Left renal cortex interstitium (tissue), 4 donors: ENCODE measurements around the gene CACNB1. TPM values are rescaled to one million over a fixed set of nuclear protein-coding genes. Genes with fewer than 3 reads are reported as not detected.
"Not testable (repeated sequence)": the region's sequence is repeated elsewhere in the genome, so short reads cannot be mapped to it uniquely, and the experiment has no call there.

Source experiments
- DNase-seq, 4 donors: peaks; one replicate each; pipeline ENCODE4 v3.0.0-alpha.2; 2013; ENCODE audit warnings: low read depth in 4 of 4, low spot score in 2 of 4, missing footprints in 1 of 4
- polyA plus RNA-seq, 4 donors: library from polyadenylated mRNA; unstranded; fragments of 120-200 nt; gene quantifications; one replicate each; pipeline ENCODE4 v1.2.1, GENCODE V29; 2013; ENCODE audit not compliant: insufficient read length in 4 of 4

The CACNB1 gene
- polyA plus RNA-seq, 4 donors = 6.9 to 14.5 (median 9.6) TPM

DNA sequence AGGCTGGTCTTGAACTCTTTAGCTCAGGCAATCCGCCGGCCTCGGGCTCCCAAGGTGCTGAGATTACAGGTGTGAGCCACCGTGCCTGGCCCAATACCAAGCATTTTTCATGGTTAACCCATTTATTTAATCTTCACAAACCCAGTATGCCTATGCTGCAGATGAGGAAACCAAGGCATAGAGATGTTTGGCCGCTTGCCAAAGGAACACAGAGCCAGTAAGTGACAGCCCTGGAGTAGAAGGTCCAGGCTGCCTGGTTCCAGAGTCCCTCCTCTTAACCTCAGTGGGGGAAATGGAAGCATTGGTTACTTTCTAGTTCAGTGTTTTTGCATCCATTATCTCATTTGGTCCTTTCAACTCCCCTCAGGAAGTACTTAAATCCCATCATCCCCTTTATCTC is 16.2 kb downstream of the CACNB1 start:
- DNase-seq = no peak

DNA sequence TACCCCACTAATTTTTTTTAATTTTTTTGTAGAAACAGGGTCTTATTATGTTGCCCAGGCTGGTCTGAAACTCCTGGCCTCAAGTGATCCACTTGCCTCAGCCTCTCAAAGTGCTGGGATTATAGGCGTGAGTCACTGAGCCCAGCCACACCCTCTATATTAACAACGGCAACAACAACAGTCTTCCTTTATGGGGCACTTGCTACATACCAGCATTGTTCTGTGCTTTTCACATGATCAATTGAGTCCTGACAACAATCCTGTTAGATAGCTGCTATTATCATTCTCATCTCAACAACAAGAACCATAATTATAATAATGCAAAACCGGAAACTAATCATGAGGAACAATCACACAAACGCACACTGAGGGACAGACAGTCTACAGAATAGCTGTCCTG is 18.9 kb downstream of the CACNB1 start:
- DNase-seq = no peak

DNA sequence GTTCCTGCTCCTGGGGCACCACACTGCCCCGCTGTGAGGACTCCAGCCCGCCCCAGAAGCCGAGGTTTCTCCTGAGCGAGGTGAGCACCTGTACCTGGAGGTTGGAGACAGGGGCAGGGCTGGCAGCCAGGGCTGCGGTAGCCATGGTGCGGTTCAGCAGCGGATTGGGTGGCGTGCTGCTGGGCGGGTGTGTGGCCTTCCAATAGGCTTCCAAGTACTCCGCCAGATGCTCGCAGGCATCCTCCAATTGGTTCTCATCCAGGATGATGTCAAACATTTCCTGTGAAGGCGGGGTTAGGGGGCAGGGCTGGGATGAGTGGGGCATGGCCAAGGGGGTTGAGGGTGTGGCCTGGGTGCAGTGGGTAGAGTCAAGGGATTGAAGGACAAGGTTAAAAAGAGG is 20.2 kb downstream of the CACNB1 start:
- no peak for DNase-seq

DNA sequence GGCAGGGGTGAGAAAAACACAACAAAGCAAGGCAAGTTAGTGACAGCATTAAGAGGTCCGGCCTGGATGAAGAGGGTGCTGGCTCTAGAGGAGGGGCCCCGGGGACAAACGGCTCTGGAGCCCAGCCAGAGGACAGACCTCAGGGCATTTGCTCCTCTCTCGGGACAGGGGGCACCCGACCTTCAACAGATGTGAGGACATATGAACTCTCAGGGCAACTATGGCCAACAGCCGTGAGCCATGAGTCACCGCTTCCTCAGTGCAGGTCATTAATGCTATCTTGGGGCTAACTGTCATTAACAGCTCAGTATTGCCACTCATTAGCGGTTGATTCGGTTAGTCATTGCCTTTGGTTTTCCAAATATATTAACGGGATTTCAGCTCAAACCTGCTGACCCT is 21.8 kb downstream of the CACNB1 start:
- no peak for DNase-seq

DNA sequence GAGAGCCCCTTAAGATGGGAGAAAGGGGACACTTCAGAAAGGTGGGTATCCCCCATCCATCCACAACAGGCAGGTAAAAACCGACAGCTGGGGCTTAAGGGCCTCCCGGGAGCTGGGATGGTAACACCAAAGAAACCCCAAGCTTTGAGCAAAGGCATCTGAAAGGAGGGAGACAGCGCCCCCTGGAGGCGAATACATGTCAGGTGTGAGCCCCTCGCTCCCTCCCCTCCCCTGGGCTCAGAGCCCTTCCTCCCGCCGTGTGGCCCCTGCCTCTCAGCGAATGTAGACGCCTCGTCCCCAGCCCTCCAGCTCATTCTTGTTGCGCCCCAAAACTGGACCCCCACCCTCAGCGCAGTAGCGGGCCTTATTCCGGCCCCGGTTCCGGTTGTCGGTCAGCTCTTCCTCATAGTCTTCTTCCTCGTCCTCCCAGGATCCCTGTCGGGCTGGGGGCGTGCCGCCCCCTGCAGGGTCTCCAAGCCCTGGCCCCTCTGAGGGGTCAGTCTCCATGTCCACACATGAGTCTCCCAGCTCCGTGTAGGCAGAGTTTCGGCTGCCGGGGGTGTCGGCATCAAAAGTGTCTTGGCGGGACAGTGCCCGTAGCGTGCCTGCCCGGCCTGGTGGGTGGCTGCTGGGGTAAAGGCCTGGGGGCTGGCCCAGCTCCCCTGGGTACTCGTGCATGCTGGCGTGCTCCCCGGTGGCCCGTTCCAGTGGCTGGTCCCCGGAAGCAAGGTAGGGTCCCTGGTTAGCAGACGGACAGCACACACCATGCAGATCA is 22.4 kb downstream of the CACNB1 start:
- peak in 1 of 4 donors; percentile 67 for DNase-seq

DNA sequence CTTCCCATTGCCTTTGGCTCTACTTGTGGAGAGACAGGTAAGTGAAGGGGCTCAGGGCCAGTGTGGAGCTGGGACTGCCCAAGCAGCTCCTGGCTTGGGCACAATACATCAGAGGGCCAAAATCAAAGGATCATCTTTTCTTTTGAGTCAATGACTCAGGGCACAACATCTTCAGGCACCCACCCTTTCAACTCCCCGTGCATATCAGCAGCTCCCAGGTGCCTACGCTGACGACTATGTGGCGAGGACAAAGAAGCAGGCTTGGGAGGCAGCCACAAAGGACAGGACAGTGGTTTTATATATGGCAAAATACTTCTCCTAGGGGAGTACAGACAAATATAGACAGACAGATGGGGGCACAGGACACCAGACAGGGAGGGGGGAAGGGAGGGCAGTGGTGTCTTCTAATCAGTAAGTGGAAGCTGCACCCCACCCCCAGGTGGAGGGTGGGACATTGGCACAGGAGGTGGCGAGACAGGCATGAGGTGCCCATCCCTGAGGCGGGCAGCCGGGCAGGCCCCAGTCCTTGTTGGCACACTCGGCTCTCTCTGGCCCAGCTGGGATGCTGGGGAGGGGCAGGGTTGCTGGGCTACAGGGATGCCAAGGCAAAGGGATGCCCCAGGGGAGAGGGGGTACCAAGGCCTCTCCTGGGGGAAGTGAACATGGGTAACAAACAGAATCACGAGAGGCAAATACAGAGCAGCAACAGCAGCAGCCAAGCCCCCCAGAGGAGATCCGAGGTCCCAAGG is 23.8 kb downstream of the CACNB1 start:
- no peak for DNase-seq

DNA sequence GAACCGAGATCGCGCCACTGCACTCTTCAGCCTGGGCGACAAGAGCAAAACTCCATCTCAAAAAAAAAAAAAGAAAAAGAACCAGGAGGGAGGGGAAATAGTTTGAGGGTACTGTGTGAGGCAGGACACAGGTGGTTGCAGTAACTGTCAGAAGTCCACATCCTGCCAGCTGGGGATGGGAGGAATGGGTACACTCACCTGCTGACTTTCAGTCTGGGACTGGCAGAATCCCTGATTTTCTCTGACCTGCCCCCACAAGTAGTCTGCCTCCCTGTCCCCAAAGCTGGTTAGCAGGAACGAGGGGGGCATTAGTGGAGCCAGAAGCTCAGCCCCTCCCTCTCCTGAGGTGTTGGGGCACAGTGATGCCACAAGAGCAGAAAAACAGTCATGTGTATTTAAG is 24.4 kb downstream of the CACNB1 start:
- DNase-seq = no peak

DNA sequence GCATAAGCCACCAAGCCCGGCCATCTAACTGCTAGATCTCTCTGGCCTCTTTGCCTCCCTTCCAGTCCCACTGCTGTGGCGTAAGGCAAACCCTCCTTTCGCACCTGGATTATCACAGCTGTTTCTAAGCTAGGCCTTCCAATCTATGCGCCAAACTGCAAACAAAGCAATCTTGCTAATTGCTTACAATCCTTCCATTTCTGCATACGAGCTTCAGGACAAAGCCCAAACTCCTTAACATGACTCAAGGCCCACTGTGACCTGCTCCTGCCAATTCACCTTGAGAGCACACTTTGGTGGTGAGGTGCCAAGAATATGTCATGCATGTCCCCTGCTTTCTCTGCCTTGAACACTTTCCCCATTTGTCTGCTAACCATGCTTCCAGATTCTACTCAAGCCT is 25.5 kb downstream of the CACNB1 start:
- no peak for DNase-seq

DNA sequence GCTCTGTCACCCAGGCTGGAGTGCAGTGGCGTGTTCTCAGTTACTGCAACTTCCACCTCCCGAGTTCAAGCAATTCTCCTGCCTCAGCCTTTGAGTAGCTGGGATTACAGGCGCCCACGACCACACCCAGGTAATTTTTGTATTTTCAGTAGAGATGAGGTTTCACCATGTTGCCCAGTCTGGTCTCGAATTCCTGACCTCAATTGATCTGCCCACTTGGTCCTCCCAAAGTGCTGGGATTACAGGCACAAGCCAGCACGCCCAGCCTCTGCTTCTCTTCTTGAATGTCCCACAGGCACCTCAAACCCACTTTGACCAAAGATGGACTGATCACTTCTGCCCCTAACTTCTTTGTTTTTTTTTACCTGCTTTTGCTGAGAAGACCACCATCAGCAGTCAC is 26.9 kb downstream of the CACNB1 start:
- DNase-seq = no peak

DNA sequence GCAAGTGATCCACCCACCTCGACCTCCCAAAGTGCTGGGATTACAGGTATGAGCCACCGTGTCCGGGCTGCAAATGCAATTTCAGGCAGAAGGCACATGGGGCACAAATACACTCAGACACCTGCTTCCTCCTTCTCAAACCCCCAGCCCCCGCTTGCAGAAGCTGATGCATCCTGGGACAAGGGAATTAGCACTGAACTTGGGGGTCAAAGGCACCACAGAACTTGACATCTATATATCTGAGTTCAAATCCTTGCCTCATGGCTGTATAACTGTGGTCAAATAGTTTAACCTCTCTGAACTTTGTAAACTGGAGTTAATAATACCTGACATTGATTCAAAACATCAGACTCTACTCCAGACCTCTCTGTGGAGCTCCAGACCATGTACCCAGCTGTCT is 27.4 kb downstream of the CACNB1 start:
- no peak for DNase-seq

DNA sequence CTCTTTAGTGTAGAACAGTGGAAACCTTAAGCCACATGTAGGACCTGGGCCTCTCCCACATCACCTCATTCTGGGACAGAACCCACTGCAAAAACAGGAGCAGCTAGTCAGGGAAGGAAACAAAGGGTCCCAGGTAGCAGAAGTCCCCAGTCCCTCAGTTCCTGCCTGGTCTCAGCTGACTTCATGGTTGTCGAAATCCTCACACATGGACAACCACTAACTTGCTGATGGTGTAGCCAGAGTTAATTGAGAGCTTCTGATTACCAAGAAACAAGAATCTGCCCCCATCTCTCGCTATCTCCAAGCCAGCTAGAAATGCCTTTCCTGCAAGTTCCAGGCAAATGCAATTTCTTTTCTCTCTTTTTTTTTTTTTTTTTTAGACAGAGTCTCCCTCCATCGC is 28.0 kb downstream of the CACNB1 start:
- DNase-seq = no peak

DNA sequence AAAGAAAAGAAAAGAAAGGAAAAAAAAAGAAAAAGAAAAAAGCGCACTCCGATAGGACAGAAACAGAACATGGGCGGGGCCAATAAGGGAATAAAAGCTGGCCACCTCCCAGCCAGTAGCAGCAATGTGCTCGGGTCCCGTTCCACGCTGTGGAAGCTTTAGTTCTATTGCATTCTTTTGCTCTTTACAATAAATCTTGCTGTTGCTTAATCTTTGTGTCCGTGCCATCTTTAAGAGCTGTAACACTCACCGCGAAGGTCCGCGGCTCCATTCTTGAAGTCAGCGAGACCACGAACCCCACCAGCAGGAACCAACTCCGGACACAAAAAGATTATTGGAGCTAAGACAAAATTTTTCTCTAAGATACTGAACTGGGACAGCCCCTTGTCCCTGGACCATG is 28.4 kb downstream of the CACNB1 start:
- no peak for DNase-seq

DNA sequence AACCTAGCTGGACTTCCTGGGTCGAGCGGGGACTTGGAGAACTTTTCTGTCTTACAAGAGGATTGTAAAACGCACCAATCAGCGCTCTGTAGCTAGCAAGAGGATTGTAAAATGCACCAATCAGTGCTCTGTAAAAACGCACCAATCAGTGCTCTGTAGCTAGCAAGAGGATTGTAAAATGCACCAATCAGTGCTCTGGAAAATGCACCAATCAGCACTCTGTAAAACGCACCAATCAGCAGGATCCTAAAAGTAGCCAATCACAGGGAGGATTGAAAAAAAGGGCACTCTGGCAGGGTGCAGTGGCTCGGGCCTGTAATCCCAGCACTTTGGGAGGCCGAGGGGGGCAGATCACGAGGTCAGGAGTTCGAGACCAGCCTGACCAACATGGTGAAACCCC is 29.0 kb downstream of the CACNB1 start:
- not testable (repeated sequence) for DNase-seq

DNA sequence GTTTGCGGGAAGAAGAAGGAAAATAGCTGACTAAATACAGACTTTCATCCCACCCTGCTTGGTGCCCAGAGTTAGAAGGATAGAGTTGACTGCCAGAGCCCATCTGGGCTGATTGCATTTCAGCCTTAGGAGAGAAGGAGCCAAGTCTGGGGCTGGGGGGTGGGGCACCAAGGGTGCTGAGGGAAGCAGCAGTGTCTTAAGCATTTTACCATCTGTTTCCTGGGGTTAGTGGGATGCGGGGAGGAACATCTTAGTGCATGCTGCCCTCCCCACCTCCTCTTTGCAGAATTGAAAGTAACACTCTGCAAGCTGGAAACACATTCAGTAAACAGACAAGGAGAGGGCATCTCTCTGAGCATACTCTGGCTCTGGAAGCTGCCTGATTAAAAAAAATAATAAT is 30.0 kb downstream of the CACNB1 start:
- no peak for DNase-seq

DNA sequence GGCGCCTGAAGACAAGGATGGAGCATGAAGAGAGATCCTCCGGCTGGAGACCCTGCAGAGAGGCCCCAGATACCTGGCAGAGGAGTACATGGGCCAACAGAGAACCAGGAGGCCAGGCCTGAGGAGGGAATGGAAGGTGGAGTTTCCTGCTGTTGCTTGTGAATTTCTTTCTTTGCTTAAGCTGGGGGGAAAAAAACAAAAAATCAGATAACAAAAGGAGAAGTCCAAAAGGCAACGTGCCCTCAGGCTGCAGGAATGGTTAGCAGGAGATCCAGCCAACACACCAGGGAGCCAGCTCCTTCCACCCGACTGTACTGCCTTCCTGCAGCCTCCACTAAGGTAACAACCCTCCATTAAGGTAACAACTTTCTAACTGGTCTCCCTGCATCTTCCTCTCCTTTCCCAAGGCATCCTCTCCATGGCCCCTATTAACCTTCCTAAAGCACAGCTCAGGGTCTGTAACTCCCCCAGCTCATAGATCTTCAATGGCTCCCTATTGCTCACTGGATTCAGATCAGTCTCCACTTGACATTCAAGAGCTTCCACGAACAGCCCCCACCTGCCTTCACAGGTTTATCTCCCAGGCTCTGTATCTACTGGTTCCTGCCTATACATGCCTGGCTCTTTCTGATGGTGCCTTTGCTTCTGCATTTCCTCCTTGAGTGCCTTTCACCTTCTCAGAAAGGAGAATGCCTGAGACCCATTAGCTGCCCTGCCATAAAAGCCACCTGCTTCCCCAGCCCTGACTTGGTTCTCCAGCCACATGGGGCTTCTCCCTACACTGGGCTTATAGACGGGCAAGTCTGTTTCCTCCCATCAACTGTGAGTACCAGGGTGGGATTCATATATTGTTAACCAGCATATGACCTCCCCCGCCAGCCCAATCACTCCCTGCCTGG is 30.8 kb downstream of the CACNB1 start:
- DNase-seq = no peak

DNA sequence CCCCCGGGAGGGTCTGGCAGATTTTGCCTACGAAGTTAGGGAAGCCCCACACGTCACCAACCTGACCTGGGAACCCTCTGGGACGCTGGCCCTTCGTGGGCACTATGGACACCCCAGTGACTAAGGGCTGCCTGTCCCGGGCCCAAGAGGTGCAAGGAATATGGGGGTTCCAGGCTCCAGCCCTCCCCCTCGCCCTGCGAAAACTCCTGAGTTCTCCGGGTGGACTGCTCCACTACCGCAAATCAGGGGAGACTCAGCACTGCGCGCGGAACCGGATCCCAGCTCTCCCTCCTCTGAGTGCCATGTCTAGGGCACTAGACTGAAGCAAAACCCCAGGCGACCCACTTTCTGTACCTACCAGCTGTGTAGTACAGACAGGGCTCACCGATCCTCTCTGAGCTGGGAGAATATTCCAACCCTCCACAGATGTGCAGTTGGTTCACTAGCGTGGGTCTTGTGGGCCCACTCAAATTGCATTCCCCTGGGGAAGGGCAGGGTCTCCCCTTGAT is 31.6 kb downstream of the CACNB1 start, which contains the start of gene ARL5C:
ARL5C (minus strand) TSS at position 321 of the 509 bp plus-strand sequence. CDS start 401 bp downstream, outside the sequence.
- no peak for DNase-seq

DNA sequence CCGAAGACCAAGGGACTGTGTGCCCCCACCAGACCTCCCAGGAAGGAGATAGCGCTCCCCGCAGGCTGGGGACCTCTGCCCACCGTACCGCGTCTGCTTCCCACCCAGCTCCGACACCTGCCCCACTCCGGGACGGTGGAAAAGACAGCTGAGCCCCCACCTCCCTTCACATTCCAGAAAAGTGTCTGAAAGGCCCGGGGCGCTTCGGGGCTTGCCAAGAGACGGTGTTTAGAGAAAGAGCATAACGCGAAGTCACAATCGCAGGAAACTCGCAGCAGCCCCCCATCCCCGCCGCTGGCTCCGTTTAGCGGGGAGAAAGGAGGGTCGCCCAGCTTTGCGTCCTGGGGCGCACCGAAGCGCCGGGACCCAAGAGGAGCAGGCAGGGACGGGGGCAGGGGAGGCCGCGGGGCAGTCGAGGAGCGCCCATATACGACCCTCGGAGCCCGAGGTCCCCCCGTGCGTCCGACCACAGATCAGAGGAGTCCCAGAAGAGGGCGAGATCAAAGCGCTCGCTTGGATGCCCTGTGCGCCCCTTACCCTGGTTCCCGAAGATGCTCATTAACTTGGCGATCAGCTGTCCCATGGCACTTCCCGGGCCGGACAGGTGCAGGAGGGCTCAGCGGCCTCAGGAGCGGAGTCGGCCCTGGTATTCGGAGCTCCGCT is 32.2 kb downstream of the CACNB1 start:
- DNase-seq = no peak

DNA sequence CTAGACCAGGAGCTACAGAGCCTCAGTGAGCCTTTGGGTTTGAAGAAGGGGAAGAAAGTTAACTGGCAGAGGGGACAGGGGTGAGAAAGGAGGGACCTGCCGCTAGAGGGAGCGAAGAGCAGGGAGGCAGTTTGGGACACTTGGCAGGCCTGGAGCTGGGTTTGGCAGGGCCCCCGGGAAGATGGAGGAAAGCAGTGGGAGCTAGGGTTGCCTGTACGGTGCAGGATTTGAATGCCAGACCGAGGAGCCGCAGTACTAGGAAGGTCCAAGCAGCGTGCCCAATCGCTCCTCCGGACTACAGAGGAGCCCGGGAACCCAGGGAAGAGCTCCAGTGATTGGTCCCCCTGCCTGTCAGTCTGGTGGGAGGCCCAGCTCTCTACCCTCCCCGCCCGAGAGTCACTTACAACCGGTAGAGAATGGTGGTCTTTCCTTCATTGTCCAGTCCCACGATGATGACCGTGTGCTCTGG is 32.8 kb downstream of the CACNB1 start:
- peak; percentile 67 to 86 (median 76) for DNase-seq

DNA sequence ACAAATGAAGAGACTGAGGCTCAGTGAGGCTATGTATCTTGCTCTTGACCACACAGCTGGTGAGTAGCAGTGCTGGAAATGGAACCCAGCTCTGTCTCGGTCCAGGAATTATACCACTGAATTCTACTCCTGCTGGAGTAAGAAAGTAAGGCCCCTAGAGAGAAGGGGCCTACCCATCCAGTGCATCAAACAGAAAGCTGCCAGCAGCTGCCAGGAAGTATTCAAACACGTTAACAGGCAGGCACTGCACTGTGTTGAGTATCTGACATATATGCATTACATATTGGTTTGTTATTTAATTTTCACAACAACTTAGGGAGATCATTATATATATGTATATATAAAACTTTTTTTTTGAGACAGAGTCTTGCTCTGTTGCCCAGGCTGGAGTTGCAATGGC is 35.5 kb downstream of the CACNB1 start:
- no peak for DNase-seq

DNA sequence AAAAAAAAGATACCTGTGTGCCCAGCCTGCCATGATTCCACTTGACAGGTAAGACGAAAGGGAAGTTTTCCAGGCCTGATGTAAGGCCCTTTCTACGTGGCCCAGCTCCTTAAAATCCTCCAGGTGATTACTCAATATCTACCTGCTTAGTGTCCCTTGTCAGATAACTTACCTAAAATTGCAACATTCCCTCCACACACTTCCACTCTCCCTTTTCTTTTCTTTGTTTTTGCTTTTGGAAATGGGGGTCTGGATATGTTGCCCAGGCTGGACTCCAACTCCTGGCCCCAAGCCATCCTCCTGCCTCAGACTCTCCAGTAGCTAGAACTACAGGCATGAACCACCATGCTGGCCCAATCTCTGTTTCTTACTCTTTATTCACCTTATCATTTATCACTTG is 38.8 kb downstream of the CACNB1 start:
- no peak for DNase-seq
